Dermis blood vessel endothelial cell (primary cell): Measurements from ENCODE around the gene TRIO. TPM values are rescaled to one million over a fixed set of nuclear protein-coding genes. Genes with fewer than 3 reads are reported as not detected.
"Not testable (repeated sequence)": the region's sequence is repeated elsewhere in the genome, so short reads cannot be mapped to it uniquely, and the experiment has no call there.

Experiments
- DNase-seq: peaks from one replicate; pipeline ENCODE4 v3.0.0; 2010
- total RNA-seq: library from RNA; depleted of rRNA; stranded (reverse); fragments of >200 nt; gene quantifications from 2 replicates; pipeline ENCODE4 v1.2.3, GENCODE V29; 2014

TRIO gene
- total RNA-seq, 1 donor from 2014 or later: 190 TPM

GRCh38 chr5:14525397-14525796 lies 382.3 kb downstream of the TRIO start:
- DNase-seq: no peak

- DNase-seq: no peak
Observed at GRCh38 chr5:14526493-14526892, 383.4 kb downstream of the TRIO start.

GRCh38 chr5:14528115-14528514 lies 385.0 kb downstream of the TRIO start:
- DNase-seq: peak; percentile 63

- DNase-seq: no peak
Observed at GRCh38 chr5:14528926-14529325, 385.8 kb downstream of the TRIO start.

- no peak for DNase-seq
Observed at GRCh38 chr5:14531668-14532067, 388.5 kb downstream of the TRIO start.

- DNase-seq: no peak
Observed at GRCh38 chr5:14532180-14532579, 389.0 kb downstream of the TRIO start.

GRCh38 chr5:14534773-14535172 lies 391.6 kb downstream of the TRIO start:
- no peak for DNase-seq

- DNase-seq: no peak
Observed at GRCh38 chr5:14545308-14545707, 402.2 kb downstream of the TRIO start.

GRCh38 chr5:14545862-14546261 lies 402.7 kb downstream of the TRIO start:
- no peak for DNase-seq

- DNase-seq: no peak
Observed at GRCh38 chr5:14547666-14548065, 404.5 kb downstream of the TRIO start.

GRCh38 chr5:14551211-14551610 lies 408.1 kb downstream of the TRIO start:
- no peak for DNase-seq

- DNase-seq: no peak
Observed at GRCh38 chr5:14552017-14552416, 408.9 kb downstream of the TRIO start.

- not testable (repeated sequence) for DNase-seq
Observed at GRCh38 chr5:14554288-14554687, 411.1 kb downstream of the TRIO start.

GRCh38 chr5:14556015-14556414 lies 412.9 kb downstream of the TRIO start:
- no peak for DNase-seq

- no peak for DNase-seq
Observed at GRCh38 chr5:14557203-14557770, 414.1 kb downstream of the TRIO start.

GRCh38 chr5:14557791-14558415 lies 414.8 kb downstream of the TRIO start:
- DNase-seq: no peak

Other genes starting within 250 kb of the TRIO start
- gene DNAH5, start 198.7 kb upstream of the TRIO start, total RNA-seq: 0.17 and 0.33 TPM in 2 replicates